RWPE1 (cell line): ENCODE results near the gene PDE4A.
A peak's percentile ranks its signal among the peaks of the same experiment; 100 is the strongest.

Source experiments
- CTCF ChIA-PET: fragments of 350-600 bp; sonication (Branson Sonifier 250); formaldehyde crosslinking; extraction: SDS; loops from one replicate; lab custom pipeline; 2021; lab: Yijun Ruan, JAX
- POLR2A ChIA-PET: fragments of 400-600 bp; formaldehyde crosslinking; extraction: SDS; loops from one replicate; lab custom pipeline; 2020; ENCODE audit warnings: antibody characterized with exemption; ENCODE audit not compliant: low non-redundant PET; lab: Yijun Ruan, JAX
- DNase-seq: peaks from one replicate; pipeline ENCODE4 v3.0.0; 2012; ENCODE audit warnings: low spot score
- H3K27ac ChIP-seq: fragments of 450-650 bp; 2 replicates; pipeline ENCODE4 v1.5.1; 2017
- TF ChIP-seq, protein P1 (sequence below): fragments of 450-650 bp; conservative IDR thresholded peaks from 2 replicates; pipeline ENCODE4 v1.5.1; 2017; ENCODE audit warnings: low read depth, mild to moderate bottlenecking

PDE4A gene

DNA sequence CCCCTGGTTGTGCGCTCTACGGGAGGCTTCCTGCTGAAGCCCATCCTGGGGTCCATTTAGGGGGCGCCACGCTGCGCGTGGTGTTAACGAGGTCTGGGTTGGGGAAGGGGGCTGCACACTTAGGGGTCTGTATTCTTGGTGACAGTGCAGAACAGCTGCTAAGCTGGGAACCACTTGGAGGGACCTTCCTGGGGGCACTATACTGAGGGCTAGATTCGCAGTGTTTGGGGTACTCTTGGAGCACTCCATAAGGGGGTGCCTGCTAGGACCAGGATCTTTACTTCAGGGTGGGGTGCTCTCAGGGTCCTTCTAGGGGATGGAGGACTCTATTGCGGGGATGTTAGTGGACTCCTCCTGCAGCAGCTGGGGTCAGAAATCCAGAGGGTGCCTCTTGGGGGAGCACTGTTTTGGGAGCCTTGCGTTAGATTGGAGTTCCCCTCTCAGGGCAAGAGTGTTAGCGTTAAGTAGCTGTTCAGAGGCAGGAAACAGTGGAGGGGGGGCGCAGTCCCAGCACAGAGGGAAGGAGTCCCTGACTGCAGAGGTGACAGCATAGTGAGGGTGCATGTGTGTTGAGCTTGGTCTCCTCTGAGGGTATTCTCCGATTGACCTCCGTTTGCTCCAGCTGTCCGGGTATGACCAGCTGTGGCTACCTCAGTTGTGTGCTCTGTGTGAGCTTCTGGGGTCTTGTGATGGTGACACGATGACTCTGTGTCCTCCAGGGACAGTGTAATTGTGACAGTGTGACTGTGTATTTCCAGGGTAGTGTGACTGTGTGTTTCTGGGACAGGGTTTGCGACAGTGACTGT lies 1.1 kb downstream of the PDE4A start:
- CTCF ChIA-PET: interaction anchor here (0.6 to 1.7 kb wide), 8 partner anchors 10 to 96 kb away, joined by 3 to 9 read pairs (median 4); partner anchors contain the start of gene CDC37
- TF ChIP-seq, protein P1, sequence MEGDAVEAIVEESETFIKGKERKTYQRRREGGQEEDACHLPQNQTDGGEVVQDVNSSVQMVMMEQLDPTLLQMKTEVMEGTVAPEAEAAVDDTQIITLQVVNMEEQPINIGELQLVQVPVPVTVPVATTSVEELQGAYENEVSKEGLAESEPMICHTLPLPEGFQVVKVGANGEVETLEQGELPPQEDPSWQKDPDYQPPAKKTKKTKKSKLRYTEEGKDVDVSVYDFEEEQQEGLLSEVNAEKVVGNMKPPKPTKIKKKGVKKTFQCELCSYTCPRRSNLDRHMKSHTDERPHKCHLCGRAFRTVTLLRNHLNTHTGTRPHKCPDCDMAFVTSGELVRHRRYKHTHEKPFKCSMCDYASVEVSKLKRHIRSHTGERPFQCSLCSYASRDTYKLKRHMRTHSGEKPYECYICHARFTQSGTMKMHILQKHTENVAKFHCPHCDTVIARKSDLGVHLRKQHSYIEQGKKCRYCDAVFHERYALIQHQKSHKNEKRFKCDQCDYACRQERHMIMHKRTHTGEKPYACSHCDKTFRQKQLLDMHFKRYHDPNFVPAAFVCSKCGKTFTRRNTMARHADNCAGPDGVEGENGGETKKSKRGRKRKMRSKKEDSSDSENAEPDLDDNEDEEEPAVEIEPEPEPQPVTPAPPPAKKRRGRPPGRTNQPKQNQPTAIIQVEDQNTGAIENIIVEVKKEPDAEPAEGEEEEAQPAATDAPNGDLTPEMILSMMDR: no peak
- DNase-seq: no peak
- POLR2A ChIA-PET: no interaction called here
- H3K27ac ChIP-seq: no peak overlapping the region

DNA sequence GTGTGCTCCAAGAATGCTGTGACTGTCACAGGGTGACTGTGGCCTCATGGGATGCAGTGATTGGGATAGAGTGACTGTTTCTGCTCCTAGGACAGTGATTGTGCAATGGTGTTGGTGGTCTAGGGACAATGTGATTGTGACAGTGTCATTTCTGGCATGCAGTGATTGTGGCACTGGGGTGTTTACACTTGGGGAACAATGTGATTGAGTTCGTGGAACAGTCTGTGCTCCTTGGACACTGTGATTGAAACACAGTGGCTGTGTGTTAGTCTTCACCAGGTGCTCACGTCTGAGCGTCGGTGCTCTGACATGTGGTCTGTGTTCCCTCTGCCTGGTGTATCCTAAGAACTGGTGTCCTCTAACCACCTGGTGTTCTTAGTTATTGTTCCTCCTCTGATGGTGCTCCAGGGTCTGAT lies 1.7 kb downstream of the PDE4A start:
- ChIA-PET POLR2A (no interaction called here), CTCF (interaction anchor here (0.6 to 1.7 kb wide), 4 partner anchors 18 to 97 kb away, joined by 3 to 9 read pairs (median 4); partner anchors contain the start of gene CDC37)
- H3K27ac ChIP-seq: no peak overlapping the region
- TF ChIP-seq, protein P1: no peak
- DNase-seq: no peak

DNA sequence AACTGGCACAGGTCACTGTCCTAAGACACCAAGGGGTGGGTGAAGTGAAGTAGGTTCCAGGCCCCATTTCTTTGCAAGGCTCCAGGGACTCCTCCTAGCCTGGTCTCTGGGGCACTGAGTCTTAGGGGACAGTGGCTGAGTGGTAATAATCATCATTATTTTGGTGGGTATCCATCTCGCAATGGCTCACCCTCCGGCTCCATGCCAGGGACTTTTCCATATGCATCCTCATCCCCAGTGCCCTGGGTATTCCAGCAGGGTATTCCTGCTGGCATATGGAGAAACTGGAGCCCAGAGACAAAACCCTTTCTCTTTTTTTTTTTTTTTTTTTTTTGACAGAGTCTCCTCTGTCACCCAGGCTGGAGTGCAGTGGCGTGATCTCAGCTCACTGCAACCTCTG lies 2.5 kb downstream of the PDE4A start:
- TF ChIP-seq, protein P1: no peak
- POLR2A ChIA-PET: no interaction called here
- CTCF ChIA-PET: interaction anchor here (0.8 to 1.0 kb wide), 2 partner anchors 23 to 289 kb away, joined by 3 to 6 read pairs; no protein-coding TSS in a partner anchor
- no peak overlapping the region for H3K27ac ChIP-seq
- DNase-seq: no peak

DNA sequence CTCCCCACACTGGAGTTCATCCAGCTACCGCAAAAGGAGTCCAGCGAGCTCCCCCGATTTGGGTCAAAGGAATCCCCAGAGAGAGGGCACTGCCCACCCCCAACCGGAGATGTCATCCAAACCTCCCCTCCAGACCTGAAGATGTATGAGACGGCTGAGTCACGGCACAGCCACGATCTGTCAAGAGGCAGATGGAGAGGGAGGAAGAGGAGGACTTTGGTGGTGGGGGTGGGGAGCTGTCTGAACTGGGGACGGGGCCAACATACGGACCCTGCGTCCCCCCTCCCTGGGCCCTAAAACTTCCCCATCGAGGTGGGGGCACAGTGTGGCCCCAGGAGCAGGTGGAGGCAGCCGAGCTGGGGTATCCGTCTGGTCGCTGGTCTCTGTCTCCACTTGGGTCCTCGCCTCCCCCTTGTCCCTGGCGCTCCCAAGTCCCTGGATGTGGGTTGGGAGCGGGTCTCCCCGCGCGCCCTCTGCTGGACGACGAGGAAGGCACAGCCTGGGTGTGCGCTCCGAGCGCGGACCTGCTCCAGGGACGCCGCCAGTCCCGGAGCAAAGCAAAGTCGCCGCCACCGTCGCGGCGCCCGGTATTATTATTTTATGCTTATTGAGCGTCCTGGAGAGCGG lies 3.8 kb downstream of the PDE4A start:
- DNase-seq: peak; percentile 83
- CTCF ChIA-PET: interaction anchor here (0.6 to 2.3 kb wide), 11 partner anchors 8 to 178 kb away, joined by 3 to 11 read pairs (median 5); no protein-coding TSS in a partner anchor

DNA sequence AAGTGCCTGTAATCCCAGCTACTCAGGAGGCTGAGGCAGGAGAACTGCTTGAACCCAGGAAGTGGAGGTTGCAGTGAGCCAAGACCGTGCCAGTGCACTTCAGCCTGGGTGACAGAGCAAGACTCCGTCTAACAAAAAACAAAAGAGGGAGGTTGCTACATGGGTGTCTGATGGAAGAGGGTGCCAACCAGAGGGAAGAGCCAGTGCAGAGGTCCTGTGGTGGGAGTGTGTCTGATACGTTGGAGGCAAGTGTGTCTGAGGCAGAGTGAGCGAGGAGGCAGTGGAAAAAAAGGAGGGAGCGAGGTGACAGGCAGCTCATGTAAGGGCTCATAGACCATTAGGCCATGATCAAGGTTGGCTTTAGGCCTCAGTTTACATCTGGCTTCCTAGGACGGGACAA lies 6.8 kb downstream of the PDE4A start:
- H3K27ac ChIP-seq: no peak overlapping the region
- TF ChIP-seq, protein P1: no peak
- DNase-seq: no peak
- ChIA-PET CTCF (no interaction called here), POLR2A (no interaction called here)

More for the DNA sequence above, 3.8 kb downstream of the PDE4A start:
- TF ChIP-seq, protein P1: peak; percentile 95
- POLR2A ChIA-PET: no interaction called here
- H3K27ac ChIP-seq: no peak overlapping the region

DNA sequence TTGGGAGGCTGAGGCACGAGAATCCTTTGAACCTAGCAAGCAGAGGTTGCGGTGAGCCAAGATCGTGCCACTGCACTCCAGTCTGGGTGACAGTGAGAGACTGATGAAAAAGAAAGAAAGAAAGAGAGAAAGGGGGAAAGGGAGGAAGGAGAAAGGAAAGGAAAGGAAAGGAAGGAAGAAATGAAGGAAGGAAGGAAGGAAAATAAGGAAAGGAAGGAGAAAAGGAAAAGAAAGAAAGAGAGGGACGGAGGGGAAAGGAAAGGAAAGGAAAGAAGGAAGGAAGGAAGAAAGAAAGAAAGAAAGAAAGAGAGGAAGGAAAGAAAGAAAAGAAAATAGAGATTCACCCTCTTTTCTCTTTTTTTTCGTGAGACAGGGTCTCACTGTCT lies 8.7 kb downstream of the PDE4A start:
- ChIA-PET POLR2A (no interaction called here), CTCF (interaction anchor here (0.7 to 1.0 kb wide), 3 partner anchors 12 to 25 kb away, joined by 3 to 4 read pairs (median 3); no protein-coding TSS in a partner anchor)
- TF ChIP-seq, protein P1: no peak
- no peak overlapping the region for H3K27ac ChIP-seq
- DNase-seq: no peak
